ENCODE measurements around the gene RPL23. TPM values are rescaled to one million over a fixed set of nuclear protein-coding genes. Genes with fewer than 3 reads are reported as not detected.

RPL23 gene
- total RNA-seq, 1 donor from 2014 or later: 1,802 TPM

- TF ChIP-seq CTCF (conservative IDR thresholded peaks at IDR 0.05): peak; percentile 29
- H3K36me3 Mint-ChIP-seq (ENCODE audit: low read depth): peaks cover 2% of the 10 kb centered on the region
- H3K4me3 Mint-ChIP-seq: peak overlapping the region; percentile 64
- peaks cover 57% of the 10 kb centered on the region for H3K4me1 Mint-ChIP-seq
- H3K9me3 Mint-ChIP-seq: no peaks in the 10 kb centered on the region
- DNase-seq (ENCODE audit: low read depth, low spot score): peak; percentile 44
- H3K27ac Mint-ChIP-seq (ENCODE audit: unreplicated experiment): peak overlapping the region; percentile 66
- no peaks in the 10 kb centered on the region for H3K27me3 Mint-ChIP-seq (ENCODE audit: low read depth)
Measured at GRCh38 chr17:38883592-38884526, 30.3 kb upstream of the RPL23 start.

GRCh38 chr17:38882870-38883269 lies 29.3 kb upstream of the RPL23 start:
- Mint-ChIP-seq H3K4me3 (peak overlapping the region; percentile 40), H3K36me3 (ENCODE audit: low read depth) (peaks cover 2% of the 10 kb centered on the region), H3K27ac (ENCODE audit: unreplicated experiment) (peak overlapping the region; percentile 62), H3K4me1 (peaks cover 65% of the 10 kb centered on the region), H3K9me3 (no peaks in the 10 kb centered on the region), H3K27me3 (ENCODE audit: low read depth) (no peaks in the 10 kb centered on the region)
- no peak for DNase-seq (ENCODE audit: low read depth, low spot score)
- no peak for TF ChIP-seq CTCF (conservative IDR thresholded peaks at IDR 0.05)

- peaks cover 2% of the 10 kb centered on the region for H3K36me3 Mint-ChIP-seq (ENCODE audit: low read depth)
Measured at GRCh38 chr17:38881600-38882191, 28.2 kb upstream of the RPL23 start.

GRCh38 chr17:38879878-38880665 lies 26.6 kb upstream of the RPL23 start:
- Mint-ChIP-seq H3K4me1 (peaks cover 66% of the 10 kb centered on the region), H3K4me3 (peak overlapping the region; percentile 61), H3K9me3 (no peaks in the 10 kb centered on the region), H3K36me3 (ENCODE audit: low read depth) (peaks cover 2% of the 10 kb centered on the region), H3K27ac (ENCODE audit: unreplicated experiment) (peak overlapping the region; percentile 28), H3K27me3 (ENCODE audit: low read depth) (no peaks in the 10 kb centered on the region)
- DNase-seq (ENCODE audit: low read depth, low spot score): no peak
- no peak for TF ChIP-seq CTCF (conservative IDR thresholded peaks at IDR 0.05)

More at GRCh38 chr17:38881600-38882191, 28.2 kb upstream of the RPL23 start:
- no peak for DNase-seq (ENCODE audit: low read depth, low spot score)
- Mint-ChIP-seq H3K4me3 (peak overlapping the region; percentile 40), H3K9me3 (no peaks in the 10 kb centered on the region), H3K4me1 (peaks cover 73% of the 10 kb centered on the region), H3K27me3 (ENCODE audit: low read depth) (no peaks in the 10 kb centered on the region), H3K27ac (ENCODE audit: unreplicated experiment) (peak overlapping the region; percentile 35)
- no peak for TF ChIP-seq CTCF (conservative IDR thresholded peaks at IDR 0.05)

- Mint-ChIP-seq H3K36me3 (ENCODE audit: low read depth) (peaks cover 2% of the 10 kb centered on the region), H3K27me3 (ENCODE audit: low read depth) (no peaks in the 10 kb centered on the region), H3K4me3 (peak overlapping the region; percentile 27), H3K27ac (ENCODE audit: unreplicated experiment) (peak overlapping the region; percentile 43), H3K9me3 (no peaks in the 10 kb centered on the region), H3K4me1 (peaks cover 60% of the 10 kb centered on the region)
- no peak for DNase-seq (ENCODE audit: low read depth, low spot score)
- no peak for TF ChIP-seq CTCF (conservative IDR thresholded peaks at IDR 0.05)
Measured at GRCh38 chr17:38877130-38877851, 23.8 kb upstream of the RPL23 start.
